Fibroblast of lung (primary cell): ENCODE results near the gene STAP2. TPM values are rescaled to one million over a fixed set of nuclear protein-coding genes. Genes with fewer than 3 reads are reported as not detected.

Experiments
- DNase-seq, 2 donors: peaks; one replicate each; pipeline versions ENCODE4 v3.0.0 to v3.0.0-alpha.2; 2010; ENCODE audit warnings: low read depth in 2 of 2
- H2AFZ ChIP-seq: 2 replicates; pipeline ENCODE4 v1.5.1; 2012; ENCODE audit warnings: low read length, control low read depth, inconsistent platforms
- H3K27ac ChIP-seq: 2 replicates; pipeline ENCODE4 v1.5.1; 2011; ENCODE audit warnings: low read length, control low read depth; ENCODE audit not compliant: insufficient read depth
- H3K27me3 ChIP-seq: 2 replicates; pipeline ENCODE4 v1.5.1; 2011; ENCODE audit warnings: mild to moderate bottlenecking, low read length; ENCODE audit not compliant: control insufficient read depth, insufficient read depth
- H3K36me3 ChIP-seq: 2 replicates; pipeline ENCODE4 v1.5.1; 2011; ENCODE audit warnings: low read length; ENCODE audit not compliant: control insufficient read depth, insufficient read depth
- H3K4me1 ChIP-seq: 2 replicates; pipeline ENCODE4 v1.5.1; 2011; ENCODE audit warnings: low read length; ENCODE audit not compliant: control insufficient read depth, insufficient read depth; ENCODE audit errors: extremely low read depth
- H3K4me2 ChIP-seq: 2 replicates; pipeline ENCODE4 v1.5.1; 2011; ENCODE audit warnings: low read length, control low read depth; ENCODE audit not compliant: insufficient read depth; ENCODE audit errors: extremely low read depth
- H3K4me3 ChIP-seq, 4 experiments: fragments of 200-600 bp in 1 of 4; sonication (generic) in 1 of 4; replicated peaks in 1 of 4; 2 replicates each; pipeline ENCODE4 v1.5.1; 2011 to 2016; ENCODE audit warnings: low read length in 4 of 4, low read depth in 3 of 4, mild to moderate bottlenecking in 3 of 4, control low read depth in 2 of 4, inconsistent platforms in 1 of 4, mixed read lengths in 1 of 4; ENCODE audit not compliant: insufficient read depth in 1 of 4; ENCODE audit errors: control extremely low read depth in 1 of 4
- H3K79me2 ChIP-seq: 2 replicates; pipeline ENCODE4 v1.5.1; 2012; ENCODE audit warnings: mild to moderate bottlenecking, low read length, inconsistent platforms; ENCODE audit not compliant: control insufficient read depth, insufficient read depth
- H3K9ac ChIP-seq: 2 replicates; pipeline ENCODE4 v1.5.1; 2011; ENCODE audit warnings: mild to moderate bottlenecking, low read length, control low read depth; ENCODE audit not compliant: insufficient read depth
- H3K9me3 ChIP-seq: 2 replicates; pipeline ENCODE4 v1.5.1; 2012; ENCODE audit warnings: low read depth, low read length; ENCODE audit not compliant: control insufficient read depth, insufficient read depth
- H4K20me1 ChIP-seq: 2 replicates; pipeline ENCODE4 v1.5.1; 2011; ENCODE audit warnings: low read length; ENCODE audit not compliant: control insufficient read depth, insufficient read depth; ENCODE audit errors: extremely low read depth
- CTCF ChIP-seq, 2 donors: IDR thresholded peaks in 1 of 2; conservative IDR thresholded peaks in 1 of 2; 1 replicate in 1 of 2; 2 replicates in 1 of 2; pipeline ENCODE4 v1.5.1; 2011 to 2012; ENCODE audit warnings: low read length in 2 of 2, control low read depth in 1 of 2, inconsistent platforms in 1 of 2, low read depth in 1 of 2, mild to moderate bottlenecking in 1 of 2
- EZH2 ChIP-seq: IDR thresholded peaks from 2 replicates; pipeline ENCODE4 v1.5.1; 2012; ENCODE audit warnings: low read length, control low read depth, mild to moderate bottlenecking; ENCODE audit errors: missing control alignments
- polyA plus RNA-seq, 2 donors: library from polyadenylated mRNA; depleted of rRNA in 1 of 2; stranded (reverse) in 1 of 2; unstranded in 1 of 2; fragments of >200 nt; gene quantifications; 2 replicates each; pipeline ENCODE4 v1.2.1, GENCODE V29; 2011 to 2012; ENCODE audit warnings: missing spikeins in 1 of 2
- total RNA-seq: library from RNA; depleted of rRNA; stranded (reverse); fragments of >200 nt; gene quantifications from 2 replicates; pipeline ENCODE4 v1.2.1, GENCODE V29; 2014

Gene STAP2
- total and polyA plus RNA-seq, 2 donors (not counting 1 experiment from before 2014, with no cell fraction given) = 1.7 to 4.8 TPM

GRCh38 chr19:4369109-4369887, 30.7 kb upstream of the STAP2 start:
- no peak overlapping the region for H2AFZ ChIP-seq
- peaks cover 32% of the 10 kb centered on the region for H3K4me1 ChIP-seq
- peak overlapping the region; percentile 64 for H3K4me2 ChIP-seq
- H3K9me3 ChIP-seq = no peaks in the 10 kb centered on the region
- no peak overlapping the region for H3K4me3 ChIP-seq
- peak overlapping the region; percentile 8 for H3K9ac ChIP-seq
- TF ChIP-seq EZH2 (no peak), CTCF (conservative IDR thresholded peaks at IDR 0.05 in 1 of 2, IDR thresholded peaks at IDR 0.05 in 1 of 2; ENCODE audit: low read depth in 1 of 2, low read length in 2 of 2) (no peak)
- H3K79me2 ChIP-seq = peaks cover 73% of the 10 kb centered on the region
- H3K27ac ChIP-seq = peak overlapping the region; percentile 52
- H3K27me3 ChIP-seq = no peaks in the 10 kb centered on the region
- H3K36me3 ChIP-seq = peaks cover 30% of the 10 kb centered on the region
- DNase-seq = peak in 1 of 2 donors; percentile 56
- no peaks in the 10 kb centered on the region for H4K20me1 ChIP-seq

GRCh38 chr19:4368128-4368820, 29.6 kb upstream of the STAP2 start:
- H3K9me3 ChIP-seq = no peaks in the 10 kb centered on the region
- H3K4me1 ChIP-seq = peaks cover 22% of the 10 kb centered on the region
- TF ChIP-seq EZH2 = no peak
- no peak for TF ChIP-seq CTCF (conservative IDR thresholded peaks at IDR 0.05 in 1 of 2, IDR thresholded peaks at IDR 0.05 in 1 of 2; ENCODE audit: low read depth in 1 of 2, low read length in 2 of 2)
- no peak overlapping the region for H3K9ac ChIP-seq
- no peaks in the 10 kb centered on the region for H3K27me3 ChIP-seq
- no peaks in the 10 kb centered on the region for H4K20me1 ChIP-seq
- peak overlapping the region; percentile 52 for H3K27ac ChIP-seq
- H3K36me3 ChIP-seq = peaks cover 35% of the 10 kb centered on the region
- peak in 1 of 2 donors; percentile 36 for DNase-seq
- H3K4me3 ChIP-seq = no peak overlapping the region
- H3K4me2 ChIP-seq = no peak overlapping the region
- no peak overlapping the region for H2AFZ ChIP-seq
- H3K79me2 ChIP-seq = peaks cover 67% of the 10 kb centered on the region

GRCh38 chr19:4367781-4368127, 29.1 kb upstream of the STAP2 start:
- H3K9ac ChIP-seq = no peak overlapping the region
- H2AFZ ChIP-seq = no peak overlapping the region
- H4K20me1 ChIP-seq = no peaks in the 10 kb centered on the region
- TF ChIP-seq CTCF (conservative IDR thresholded peaks at IDR 0.05 in 1 of 2, IDR thresholded peaks at IDR 0.05 in 1 of 2; ENCODE audit: low read depth in 1 of 2, low read length in 2 of 2) (no peak), EZH2 (no peak)
- no peak for DNase-seq
- H3K27ac ChIP-seq = peak overlapping the region; percentile 52
- H3K79me2 ChIP-seq = peaks cover 62% of the 10 kb centered on the region
- no peaks in the 10 kb centered on the region for H3K9me3 ChIP-seq
- H3K4me2 ChIP-seq = no peak overlapping the region
- H3K4me1 ChIP-seq = peaks cover 17% of the 10 kb centered on the region
- H3K27me3 ChIP-seq = no peaks in the 10 kb centered on the region
- peaks cover 39% of the 10 kb centered on the region for H3K36me3 ChIP-seq
- no peak overlapping the region for H3K4me3 ChIP-seq
